IMR-90 (cell line): ENCODE results near the gene SPACA6. TPM values are rescaled to one million over a fixed set of nuclear protein-coding genes. Genes with fewer than 3 reads are reported as not detected.

Experiments used
- ATAC-seq: fragments of 200-7000 bp; cut with Tn5 transposase; 2 replicates; pipeline ENCODE4 v1.9.1; 2020; ENCODE audit warnings: low read depth, mild to moderate bottlenecking, moderate library complexity
- BruUV-seq: library from RNA; stranded (reverse); fragments of 400-500 nt; replicated peaks from 2 replicates; lab custom pipeline; 2021; lab: Mats Ljungman, UMichigan
- CTCF ChIA-PET: fragments of 300-600 bp; formaldehyde crosslinking; extraction: SDS; loops from one replicate; lab custom pipeline; 2021; ENCODE audit warnings: antibody characterized with exemption; lab: Yijun Ruan, JAX
- POLR2A ChIA-PET: fragments of 300-600 bp; sonication (Branson Sonifier 250); formaldehyde crosslinking; loops from one replicate; lab custom pipeline; 2022; ENCODE audit warnings: antibody characterized with exemption; ENCODE audit not compliant: unreplicated experiment; lab: Charles Lee
- DNase-seq: peaks from one replicate; pipeline ENCODE4 v3.0.0; 2013
- H2AFZ ChIP-seq: replicated peaks from 2 replicates; pipeline ENCODE3; 2013; ENCODE audit warnings: low read length, mild to moderate bottlenecking; ENCODE audit not compliant: poor library complexity
- H2AK5ac ChIP-seq: 2 replicates; pipeline ENCODE4 v1.6.1; 2013; ENCODE audit warnings: low read depth, low read length, inconsistent platforms
- H2AK9ac ChIP-seq: replicated peaks from 2 replicates; pipeline ENCODE3; 2013; ENCODE audit warnings: mild to moderate bottlenecking, low read depth, low read length, moderate library complexity; ENCODE audit not compliant: poor library complexity
- H2BK120ac ChIP-seq: 2 replicates; pipeline ENCODE4 v1.6.1; 2013; ENCODE audit warnings: low read depth, low read length, inconsistent platforms
- H2BK15ac ChIP-seq: 3 replicates; pipeline ENCODE4 v1.6.1; 2013; ENCODE audit warnings: low read depth, low read length, inconsistent platforms
- H2BK20ac ChIP-seq: 2 replicates; pipeline ENCODE4 v1.6.1; 2013; ENCODE audit warnings: low read depth, mild to moderate bottlenecking, inconsistent platforms, low read length, moderate library complexity
- H2BK5ac ChIP-seq: 2 replicates; pipeline ENCODE4 v1.6.1; 2013; ENCODE audit warnings: mild to moderate bottlenecking, low read depth, low read length, inconsistent platforms; ENCODE audit not compliant: poor library complexity, severe bottlenecking
- H3K14ac ChIP-seq: replicated peaks from 2 replicates; pipeline ENCODE4 v1.6.1; 2013; ENCODE audit warnings: low read depth, low read length, inconsistent platforms
- H3K18ac ChIP-seq: 2 replicates; pipeline ENCODE4 v1.6.1; 2013; ENCODE audit warnings: low read depth, low read length, control low read depth
- H3K23ac ChIP-seq: 2 replicates; pipeline ENCODE4 v1.6.1; 2013; ENCODE audit warnings: low read depth, low read length, inconsistent platforms
- H3K27ac ChIP-seq: 2 replicates; pipeline ENCODE4 v1.5.1; 2013; ENCODE audit warnings: mild to moderate bottlenecking, control low read depth, low read length; ENCODE audit not compliant: insufficient read depth
- H3K27me3 ChIP-seq: 2 replicates; pipeline ENCODE4 v1.6.1; 2013; ENCODE audit warnings: low read length; ENCODE audit not compliant: control insufficient read depth, insufficient read depth
- H3K36me3 ChIP-seq: 2 replicates; pipeline ENCODE4 v1.6.1; 2013; ENCODE audit warnings: low read length, mixed read lengths; ENCODE audit not compliant: control insufficient read depth, insufficient read depth
- H3K4ac ChIP-seq: 2 replicates; pipeline ENCODE4 v1.6.1; 2013; ENCODE audit warnings: low read depth, low read length, inconsistent platforms
- H3K4me1 ChIP-seq: 2 replicates; pipeline ENCODE4 v1.6.1; 2013; ENCODE audit warnings: low read length, mixed read lengths; ENCODE audit not compliant: control insufficient read depth, insufficient read depth
- H3K4me2 ChIP-seq: 2 replicates; pipeline ENCODE4 v1.6.1; 2013; ENCODE audit warnings: low read depth, mild to moderate bottlenecking, control low read depth, low read length, moderate library complexity
- H3K4me3 ChIP-seq: 2 replicates; pipeline ENCODE4 v1.5.1; 2013; ENCODE audit warnings: low read depth, mild to moderate bottlenecking, control low read depth, low read length, moderate library complexity; ENCODE audit not compliant: insufficient read depth
- H3K56ac ChIP-seq: 2 replicates; pipeline ENCODE4 v1.6.1; 2013; ENCODE audit warnings: low read length, inconsistent platforms; ENCODE audit not compliant: insufficient read depth; ENCODE audit errors: extremely low read depth
- H3K79me1 ChIP-seq, 2 experiments: 2 replicates each; pipeline ENCODE4 v1.6.1; 2013; ENCODE audit warnings: low read length in 2 of 2, inconsistent platforms in 1 of 2, low read depth in 1 of 2
- H3K9ac ChIP-seq: 2 replicates; pipeline ENCODE4 v1.6.1; 2013; ENCODE audit warnings: low read depth, low read length, control low read depth
- H3K9me1 ChIP-seq: 2 replicates; pipeline ENCODE4 v1.6.1; 2013; ENCODE audit warnings: low read length, inconsistent platforms; ENCODE audit not compliant: insufficient read depth
- H3K9me3 ChIP-seq: 2 replicates; pipeline ENCODE4 v1.6.1; 2013; ENCODE audit warnings: low read length; ENCODE audit not compliant: control insufficient read depth, insufficient read depth
- H4K20me1 ChIP-seq: 2 replicates; pipeline ENCODE4 v1.6.1; 2013; ENCODE audit warnings: low read length, inconsistent platforms; ENCODE audit not compliant: insufficient read depth
- H4K5ac ChIP-seq: 2 replicates; pipeline ENCODE4 v1.6.1; 2013; ENCODE audit warnings: mild to moderate bottlenecking, low read depth, low read length, control low read depth
- H4K8ac ChIP-seq, 2 experiments: 2 replicates each; pipeline ENCODE4 v1.6.1; 2013; ENCODE audit warnings: low read depth in 2 of 2, low read length in 2 of 2, control low read depth in 1 of 2, inconsistent platforms in 1 of 2
- H4K91ac ChIP-seq: 2 replicates; pipeline ENCODE4 v1.6.1; 2013; ENCODE audit warnings: low read depth, low read length, inconsistent platforms; ENCODE audit not compliant: insufficient read depth
- CTCF ChIP-seq: conservative IDR thresholded peaks from 2 replicates; pipeline ENCODE4 v1.5.1; 2012; ENCODE audit warnings: mild to moderate bottlenecking, low read depth, low read length, improper control_type of control experiment
- ELK1 ChIP-seq: fragments of 150-350 bp; IDR thresholded peaks from 2 replicates; pipeline ENCODE4 v1.6.1; 2016; ENCODE audit warnings: low read depth, mild to moderate bottlenecking, low read length, moderate library complexity, borderline replicate concordance
- MXI1 ChIP-seq: IDR thresholded peaks from 2 replicates; pipeline ENCODE4 v1.6.1; 2012; ENCODE audit warnings: low read depth, mild to moderate bottlenecking, low read length, moderate library complexity, borderline replicate concordance
- RAD21 ChIP-seq: IDR thresholded peaks from 2 replicates; pipeline ENCODE4 v1.6.1; 2012; ENCODE audit warnings: low read length, improper control_type of control experiment
- RFX5 ChIP-seq: IDR thresholded peaks from 2 replicates; pipeline ENCODE4 v1.8.0; 2012; ENCODE audit warnings: low read depth, mild to moderate bottlenecking, low read length, moderate library complexity
- SMC3 ChIP-seq: fragments of 150-350 bp; IDR thresholded peaks from 2 replicates; pipeline ENCODE4 v1.6.1; 2016; ENCODE audit warnings: low read depth, mild to moderate bottlenecking, antibody characterized with exemption, low read length, moderate library complexity
- WGBS, 2 experiments: methylation state at CpG; one replicate each; pipeline versions ENCODE4 v1.1.5 to v1.1.7; 2013; ENCODE audit warnings: missing lambda C conversion rate in 2 of 2; ENCODE audit not compliant: insufficient read length in 1 of 2; ENCODE audit errors: extremely low coverage in 2 of 2; 5-methylcytosine and 5-hydroxymethylcytosine counted together
- dilution Hi-C: fragments of 300-500 bp; cut with HindIII; formaldehyde crosslinking; loops from one replicate; pipeline ENCODE4 v1.14.3; 2018; ENCODE audit warnings: low sequenced_read_pairs; ENCODE audit not compliant: unreplicated experiment
- in situ Hi-C: fragments of 300-500 bp; cut with MboI; formaldehyde crosslinking; loops from 3 replicates; pipeline ENCODE4 v1.14.3; 2019; ENCODE audit warnings: low sequenced_read_pairs, inconsistent platforms, mixed read lengths
- intact Hi-C: fragments of 100-400 bp; cut with micrococcal nuclease; formaldehyde crosslinking; loops from 2 replicates; pipeline ENCODE4 v1.10.0; 2022
- polyA plus RNA-seq, 3 experiments: library from polyadenylated mRNA; depleted of rRNA; stranded (reverse); fragments of >200 nt; gene quantifications; 2 replicates each; pipeline ENCODE4 v1.2.3, GENCODE V29; 2012; ENCODE audit warnings: low replicate concordance in 1 of 3
- total RNA-seq: library from RNA; depleted of rRNA; stranded (reverse); fragments of >200 nt; gene quantifications from 2 replicates; pipeline ENCODE4 v1.2.3, GENCODE V29; 2012

SPACA6 gene
- total and polyA plus RNA-seq, 2 of the 4 experiments (the other 2 are of a cell fraction): 1.3 to 13.6 TPM

GRCh38 chr19:51712461-51713081 is 19.4 kb downstream of the SPACA6 start:
- no peak overlapping the region for H2AFZ ChIP-seq
- H3K56ac ChIP-seq: no peak overlapping the region
- no peak overlapping the region for H2AK9ac ChIP-seq
- no peak overlapping the region for H2AK5ac ChIP-seq
- POLR2A ChIA-PET: no interaction called here
- no peak overlapping the region for H4K5ac ChIP-seq
- peak; percentile 30; the same call in 1 of the 2 replicates for TF ChIP-seq CTCF
- TF ChIP-seq ELK1: no peak
- no peak for TF ChIP-seq RFX5
- peak; percentile 21; the same call in 1 of the 2 replicates for TF ChIP-seq SMC3
- TF ChIP-seq MXI1: no peak
- TF ChIP-seq RAD21: peak; percentile 13; the same call in 1 of the 2 replicates
- H2BK120ac ChIP-seq: no peak overlapping the region
- dilution Hi-C loops (no loop called here), intact Hi-C loops (no loop called here), in situ Hi-C loops (no loop called here)
- no peaks in the 10 kb centered on the region for H3K4me1 ChIP-seq
- ATAC-seq: peak; percentile 28; the same call in 1 of the 2 replicates
- WGBS, 2 experiments: no CpG with 5 or more reads among the region's 9 CpGs
- H3K36me3 ChIP-seq: peaks cover 4% of the 10 kb centered on the region; the same call in 1 of the 2 replicates
- 0 out of 2 replicates have a peak, but pooled peaks cover 4% of the 10 kb centered on the region for H3K9me1 ChIP-seq
- H2BK5ac ChIP-seq: no peak overlapping the region
- no peak overlapping the region for H3K4me3 ChIP-seq
- H4K20me1 ChIP-seq: peaks cover 4% of the 10 kb centered on the region; the same call in 1 of the 2 replicates
- H3K9me3 ChIP-seq: peaks cover 2% of the 10 kb centered on the region; the same call in 1 of the 2 replicates
- H3K23ac ChIP-seq: no peak overlapping the region
- H2BK20ac ChIP-seq: no peak overlapping the region
- CTCF ChIA-PET: no interaction called here
- H2BK15ac ChIP-seq: no peak overlapping the region
- H3K14ac ChIP-seq: no peak overlapping the region
- H4K8ac ChIP-seq: no peak overlapping the region
- no peak overlapping the region for H3K18ac ChIP-seq
- peak; percentile 35 for DNase-seq
- no peak overlapping the region for H3K4me2 ChIP-seq
- H4K91ac ChIP-seq: no peak overlapping the region
- H3K9ac ChIP-seq: no peak overlapping the region
- H3K27ac ChIP-seq: no peak overlapping the region
- no TSS peak for BruUV-seq
- H3K4ac ChIP-seq: no peak overlapping the region
- peaks cover 6% of the 10 kb centered on the region for H3K27me3 ChIP-seq
- H3K79me1 ChIP-seq: no peaks in the 10 kb centered on the region
